ENCODE data around the gene NKD2.
"Not testable (repeated sequence)": the region's sequence is repeated elsewhere in the genome, so short reads cannot be mapped to it uniquely, and the experiment has no call there.

NKD2 gene

DNA sequence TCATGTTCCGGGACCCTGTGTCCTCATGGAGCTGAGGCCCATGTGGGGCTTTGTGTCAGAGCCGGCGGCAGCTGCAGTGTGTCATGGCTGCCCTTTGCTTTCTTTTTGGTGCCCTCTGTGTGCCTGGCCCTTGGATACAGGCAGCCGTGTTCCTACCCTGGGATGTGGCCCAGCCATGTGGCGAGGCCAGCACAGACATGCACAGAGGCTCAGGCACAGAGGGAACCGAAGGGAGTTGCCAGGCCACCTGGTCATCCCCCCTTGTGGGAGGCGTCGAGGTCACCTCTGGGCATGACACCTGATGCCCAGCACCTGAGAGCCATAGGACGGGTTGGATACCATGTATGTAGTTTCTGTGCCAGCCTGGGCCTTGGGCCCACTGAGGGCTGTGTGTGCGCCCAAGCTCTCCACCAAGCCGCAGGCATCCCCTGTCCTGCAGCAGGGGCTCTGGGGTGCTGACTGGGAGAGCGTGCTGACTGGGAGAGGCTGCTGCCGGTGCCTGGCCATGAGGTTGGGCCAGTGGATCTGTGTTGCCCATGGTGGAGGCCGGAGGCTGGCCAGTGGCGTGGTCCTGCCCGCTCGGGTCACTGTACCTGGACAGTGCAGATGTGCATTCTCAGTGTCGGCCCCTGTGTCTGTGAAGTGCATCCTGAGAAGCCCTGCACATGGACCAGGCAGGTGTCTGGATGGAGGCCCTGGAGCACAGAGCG, 4.8 kb downstream of the NKD2 start:
- DNase-seq (ENCODE audit: low read depth), result no peak

DNA sequence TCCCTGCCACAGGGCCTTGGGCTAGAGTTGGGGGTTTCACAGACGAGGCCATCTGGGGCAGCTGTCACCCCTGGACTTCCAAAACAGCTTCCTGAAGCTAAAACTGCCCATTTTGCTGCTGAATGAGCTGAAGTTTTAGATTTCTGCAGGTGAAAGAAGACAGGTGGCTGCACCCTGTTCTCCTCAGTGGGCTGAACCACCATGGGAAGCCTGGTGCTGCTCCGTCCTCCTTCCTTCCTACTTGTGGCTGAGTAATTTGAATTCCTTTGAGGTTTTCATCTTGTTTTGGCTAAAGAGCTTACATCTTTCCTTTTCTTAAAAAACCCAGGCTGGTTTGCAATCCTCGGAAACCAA, 5.3 kb downstream of the NKD2 start:
- no peak for DNase-seq (ENCODE audit: low read depth)

DNA sequence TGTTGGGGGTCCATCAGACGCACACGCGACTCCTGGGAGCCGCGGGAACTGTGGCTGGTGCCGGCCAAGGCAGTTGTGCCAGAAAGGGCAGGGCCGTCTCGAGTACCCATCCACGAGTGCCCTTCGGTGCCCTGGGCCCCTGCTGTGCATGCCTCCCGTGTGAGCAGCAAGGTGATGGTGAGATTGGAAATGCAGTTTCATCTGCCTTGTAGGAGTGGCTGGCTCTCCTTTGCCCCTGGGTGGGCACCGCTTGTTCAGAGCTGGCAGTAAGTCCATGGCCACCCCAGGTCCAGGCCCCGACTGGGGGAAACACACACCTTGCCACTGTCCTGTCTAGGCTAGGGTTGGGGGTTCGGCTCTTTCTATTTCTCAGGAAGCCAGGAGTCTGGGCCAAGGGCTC, 5.7 kb downstream of the NKD2 start:
- no peak for DNase-seq (ENCODE audit: low read depth)

DNA sequence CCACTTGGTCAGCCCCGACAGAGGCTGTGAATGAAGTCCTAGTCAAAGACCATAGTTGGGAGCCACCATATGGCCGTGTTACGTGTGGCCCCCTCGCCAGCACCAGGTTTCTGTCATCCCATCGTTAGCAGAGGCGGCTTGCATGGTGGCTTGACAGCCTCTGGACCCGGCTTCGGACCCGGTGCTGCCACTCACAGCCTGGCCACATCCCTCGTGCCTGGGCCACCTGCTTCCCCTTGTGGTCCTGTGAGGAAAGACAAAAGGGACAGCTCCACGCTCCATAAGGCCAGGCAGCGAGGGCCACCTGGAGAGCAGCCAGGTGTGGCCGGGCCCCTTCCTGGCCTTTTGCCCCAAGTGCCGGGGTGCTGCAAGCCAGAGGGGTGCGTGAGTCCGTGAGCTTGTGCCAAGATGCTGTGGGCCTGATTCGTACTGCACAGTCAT, 6.2 kb downstream of the NKD2 start:
- DNase-seq (ENCODE audit: low read depth), result no peak

DNA sequence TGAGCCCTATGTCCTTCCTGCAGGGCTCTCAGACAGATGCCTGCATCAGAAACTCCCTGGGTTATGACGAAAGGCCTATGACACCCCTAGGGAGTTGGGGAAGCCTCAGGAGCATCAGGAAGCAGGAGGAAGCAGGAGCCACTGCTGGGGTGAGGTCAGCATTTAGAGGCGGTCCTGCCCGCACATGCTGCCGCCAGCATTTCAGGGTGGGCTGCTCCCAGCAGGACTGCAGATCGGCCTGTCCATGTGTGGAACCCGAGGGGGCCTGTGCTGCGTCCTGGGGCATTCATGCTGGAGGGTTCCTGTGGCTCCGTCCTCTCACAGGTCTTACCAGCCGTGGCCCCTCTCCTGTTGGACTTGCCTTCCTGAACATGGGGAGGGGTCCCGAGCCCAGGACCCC, 6.9 kb downstream of the NKD2 start:
- no peak for DNase-seq (ENCODE audit: low read depth)

DNA sequence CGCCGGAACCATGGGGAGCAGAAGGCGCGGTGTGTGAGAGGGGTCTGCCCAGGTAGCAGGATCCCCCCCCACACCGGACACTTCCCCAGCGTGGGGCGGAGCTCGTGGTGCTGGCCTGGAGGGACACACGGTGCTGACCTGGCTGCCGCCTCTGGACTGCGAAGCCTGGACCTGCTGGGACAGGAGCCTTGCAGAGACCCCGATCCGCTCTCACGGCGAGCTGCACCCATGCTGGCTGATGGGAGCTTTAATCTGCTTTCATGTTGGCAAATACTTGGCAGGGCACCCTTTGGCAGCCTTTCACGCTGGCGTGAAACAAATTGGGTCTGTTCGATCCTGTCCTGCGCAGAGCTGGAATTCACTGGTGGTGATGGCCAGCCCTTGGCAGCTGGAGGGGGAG, 7.4 kb downstream of the NKD2 start:
- no peak for DNase-seq (ENCODE audit: low read depth)

DNA sequence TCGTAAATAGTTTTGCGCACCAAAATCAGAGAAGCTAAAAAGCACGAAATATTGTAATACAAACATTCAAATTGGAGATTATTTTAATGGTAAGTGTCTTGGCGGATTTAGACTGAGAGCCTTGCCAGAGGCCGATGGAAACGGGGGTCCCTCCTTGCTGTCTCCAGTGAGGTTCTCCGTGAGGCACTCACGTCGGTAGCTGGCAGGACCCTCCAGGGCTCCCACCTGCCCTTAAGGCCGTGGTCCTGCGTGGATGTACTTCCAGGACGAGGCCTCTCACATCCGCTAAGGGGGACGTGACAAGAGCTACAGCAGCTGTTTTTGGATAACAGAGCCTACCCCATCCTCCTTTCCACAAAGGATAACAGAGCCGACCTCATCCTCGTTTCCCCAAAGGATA, 7.9 kb downstream of the NKD2 start:
- DNase-seq (ENCODE audit: low read depth), result no peak

DNA sequence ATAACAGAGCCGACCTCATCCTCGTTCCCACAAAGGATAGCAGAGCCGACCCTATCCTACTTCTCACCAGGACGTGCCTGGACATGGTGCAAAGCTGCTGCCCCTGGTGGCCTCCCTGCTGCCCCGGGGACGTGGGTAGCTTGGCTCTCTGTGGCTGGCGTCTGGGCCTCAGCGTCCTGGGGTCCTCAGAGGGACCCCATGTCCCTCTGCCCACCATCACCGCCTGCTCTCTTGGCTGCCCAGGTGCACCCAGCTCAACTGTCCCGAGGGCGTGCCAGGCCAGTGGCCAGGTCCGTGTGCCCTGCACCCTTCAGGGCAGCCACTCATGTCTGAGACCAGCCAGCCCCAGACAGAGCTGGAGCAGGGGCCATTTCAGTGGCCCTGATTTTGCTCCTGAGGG, 8.5 kb downstream of the NKD2 start:
- no peak for DNase-seq (ENCODE audit: low read depth)

DNA sequence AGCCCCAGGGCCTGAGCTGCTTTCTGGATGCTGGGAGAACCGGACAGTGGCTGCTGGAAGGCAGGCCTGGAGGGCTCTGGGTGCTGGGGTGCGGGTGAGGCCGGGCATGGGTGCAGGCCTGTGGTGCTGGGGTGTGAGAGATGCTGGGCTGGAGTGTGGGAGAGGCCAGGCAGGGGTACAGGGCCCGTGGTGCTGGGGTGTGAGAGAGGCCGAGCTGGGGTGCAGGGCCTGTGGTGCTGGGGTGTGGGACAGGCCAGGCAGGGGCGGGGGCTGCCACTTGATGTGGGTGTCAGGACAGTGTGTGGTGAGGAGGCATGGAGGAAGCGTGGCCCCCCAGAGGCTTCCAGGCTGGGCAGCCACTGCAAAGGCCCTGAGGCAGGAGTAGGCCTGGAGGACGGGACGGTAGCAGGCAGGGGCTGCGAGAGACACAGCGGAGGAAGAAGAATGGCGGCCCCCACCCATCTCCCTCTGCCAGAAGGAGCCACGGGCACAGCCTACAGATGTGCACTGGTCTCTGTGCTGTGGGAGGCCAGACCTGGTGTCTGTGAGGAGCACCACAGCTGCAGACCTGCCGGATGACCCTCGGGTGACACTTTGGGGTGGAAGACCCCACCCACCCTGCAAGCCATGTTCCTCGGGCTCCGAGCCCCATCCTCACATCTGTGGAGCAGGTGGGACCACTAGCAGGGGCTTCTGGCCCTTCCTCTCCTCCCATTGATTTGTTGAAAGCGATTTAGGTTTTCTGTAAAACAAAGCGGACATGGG, 9.3 kb downstream of the NKD2 start:
- no peak for DNase-seq (ENCODE audit: low read depth)

DNA sequence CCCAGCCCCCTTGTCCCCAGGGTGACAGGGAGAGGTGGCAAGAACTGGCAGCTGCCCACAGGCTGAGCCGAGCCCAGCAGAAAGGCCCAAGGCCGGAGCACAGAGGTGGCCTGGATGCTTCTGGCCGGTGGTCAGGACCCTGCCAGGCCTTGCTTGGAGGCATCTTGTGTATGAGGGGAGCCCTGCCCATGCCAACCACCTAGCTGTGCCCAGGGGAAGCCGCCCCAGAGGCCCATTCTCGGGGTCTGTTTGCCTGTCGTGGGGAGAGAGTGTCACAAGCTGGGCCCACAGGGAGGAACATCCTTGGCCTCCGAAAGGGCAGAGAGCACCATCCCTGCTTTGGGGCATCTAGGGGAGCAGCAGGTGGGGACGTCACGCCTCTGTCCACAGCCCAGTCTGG, 10.0 kb downstream of the NKD2 start:
- DNase-seq (ENCODE audit: low read depth), result no peak

DNA sequence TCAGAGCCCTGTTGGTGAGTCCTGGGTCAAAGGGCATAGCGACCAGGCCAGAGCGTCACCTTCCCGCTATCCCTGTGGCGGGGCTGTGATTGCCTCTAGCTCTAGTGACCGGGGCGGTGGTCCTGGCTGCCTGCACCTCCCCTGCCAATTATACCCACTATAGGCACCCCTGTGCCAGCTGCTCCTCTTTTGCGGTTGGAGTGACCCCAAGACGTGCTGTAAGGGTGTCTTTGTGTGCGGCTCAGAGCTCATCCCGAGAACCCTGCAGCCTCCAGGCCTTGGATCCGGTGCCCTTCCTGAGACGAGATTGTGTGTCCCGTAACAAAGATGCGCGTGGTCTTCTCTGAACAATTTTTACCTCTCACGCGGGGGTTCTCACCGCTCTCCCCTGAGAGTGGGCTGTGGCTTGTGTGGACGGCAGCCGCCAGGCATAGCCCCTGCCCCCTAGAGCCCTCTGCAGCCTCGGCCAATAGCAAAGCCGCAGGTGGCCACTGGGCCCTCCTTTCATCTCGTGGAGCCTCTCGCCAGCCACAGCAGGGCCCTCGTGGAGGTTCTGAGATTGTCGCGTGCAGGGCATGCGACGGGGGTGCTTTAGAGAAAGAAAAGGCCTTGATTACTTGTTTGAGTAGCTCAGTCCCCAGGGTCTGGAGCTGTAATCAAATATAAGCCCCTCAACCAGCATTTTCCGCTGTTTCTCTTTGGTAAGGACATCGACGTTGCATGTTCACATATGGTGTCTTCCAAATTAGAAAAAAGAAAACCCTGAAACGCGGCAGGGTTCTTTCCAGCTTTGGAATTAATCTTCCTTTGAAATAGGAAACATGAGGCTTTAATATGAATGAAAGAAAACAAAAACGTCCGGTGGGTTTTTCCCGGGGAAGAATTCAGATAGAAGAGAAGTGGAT, 10.7 kb downstream of the NKD2 start:
- no peak for DNase-seq (ENCODE audit: low read depth)

DNA sequence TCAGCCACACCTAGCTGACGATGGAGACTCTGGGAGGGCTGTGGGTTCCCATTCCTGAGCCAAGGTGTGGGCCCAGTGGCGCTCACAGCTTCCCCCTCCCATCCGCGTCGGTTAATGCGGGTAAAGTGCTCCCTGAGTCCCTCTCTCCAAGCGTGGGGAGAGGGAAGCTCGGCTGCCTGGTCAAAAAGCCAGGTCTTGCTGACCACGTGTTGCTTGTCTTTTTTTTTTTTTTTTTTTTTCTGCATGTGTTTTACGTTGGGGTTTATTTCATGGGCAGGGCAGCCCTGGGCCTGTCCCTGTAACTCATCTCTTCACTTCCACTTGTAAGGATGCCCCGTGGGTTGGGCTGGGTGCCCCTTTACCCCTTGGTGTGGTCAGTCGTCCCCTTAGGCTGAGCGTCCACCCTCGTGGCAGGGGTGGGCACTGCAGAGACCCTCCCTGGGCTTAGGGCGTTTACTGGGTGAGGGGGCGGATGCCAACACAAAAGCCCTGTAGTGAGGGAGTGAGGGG, 11.9 kb downstream of the NKD2 start:
- DNase-seq (ENCODE audit: low read depth), result no peak

DNA sequence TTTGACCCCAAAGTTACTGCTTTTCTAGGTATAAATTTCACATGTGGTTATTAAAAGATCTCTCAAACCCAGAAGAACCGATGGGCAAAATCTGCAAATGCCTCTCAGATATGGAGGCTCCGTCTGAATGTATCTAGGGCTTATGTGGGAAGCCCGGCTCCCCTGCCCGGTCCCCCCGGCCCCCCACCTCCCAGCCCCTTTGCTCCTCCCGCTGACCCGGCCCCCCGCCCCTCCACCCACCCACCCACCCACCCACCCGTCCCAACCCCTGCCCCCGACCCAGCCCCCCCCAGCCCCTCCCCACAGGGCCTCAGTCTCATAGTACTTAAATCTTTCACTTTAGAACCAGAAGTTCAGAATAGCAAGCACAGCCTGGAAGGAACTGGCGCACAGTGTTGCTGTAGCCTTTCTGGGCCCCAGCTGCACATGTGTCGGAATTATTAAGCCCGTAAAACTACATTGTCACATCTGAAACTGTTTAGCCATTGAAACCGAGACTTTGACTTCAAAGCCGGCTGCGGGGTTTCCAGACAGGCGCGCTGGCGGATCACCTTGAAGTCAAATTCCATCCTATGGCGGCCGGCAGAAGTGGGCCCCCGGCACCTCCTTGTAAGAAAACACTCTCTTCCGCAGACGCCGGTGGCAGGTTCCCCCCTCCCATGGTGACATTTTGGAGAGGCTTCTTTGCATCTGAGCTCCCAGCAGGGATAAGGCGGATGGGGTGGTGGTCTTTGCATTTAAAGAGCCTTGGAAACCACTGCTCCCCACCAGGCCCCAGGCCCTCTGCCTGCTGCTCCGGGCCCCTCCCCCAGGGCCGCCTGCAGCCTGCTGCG, 12.8 kb downstream of the NKD2 start:
- no peak for DNase-seq (ENCODE audit: low read depth)

DNA sequence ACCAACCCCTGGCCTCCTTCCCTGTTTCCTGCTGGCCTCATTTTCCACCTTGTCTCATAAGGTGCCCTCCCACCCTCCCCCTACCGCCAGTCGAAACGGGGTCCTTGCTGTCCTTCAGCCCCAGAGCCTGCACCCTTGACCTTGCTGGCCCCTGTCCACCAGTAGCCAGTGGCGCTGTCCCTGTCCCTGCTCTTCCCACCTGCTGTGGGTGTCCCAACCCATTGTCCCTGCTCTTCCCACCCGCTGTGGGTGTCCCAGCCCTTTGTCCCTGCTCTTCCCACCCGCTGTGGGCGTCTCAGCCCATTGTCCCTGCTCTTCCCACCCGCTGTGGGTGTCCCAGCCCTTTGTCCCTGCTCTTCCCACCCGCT, 13.4 kb downstream of the NKD2 start:
- DNase-seq (ENCODE audit: low read depth), result not testable (repeated sequence)

DNA sequence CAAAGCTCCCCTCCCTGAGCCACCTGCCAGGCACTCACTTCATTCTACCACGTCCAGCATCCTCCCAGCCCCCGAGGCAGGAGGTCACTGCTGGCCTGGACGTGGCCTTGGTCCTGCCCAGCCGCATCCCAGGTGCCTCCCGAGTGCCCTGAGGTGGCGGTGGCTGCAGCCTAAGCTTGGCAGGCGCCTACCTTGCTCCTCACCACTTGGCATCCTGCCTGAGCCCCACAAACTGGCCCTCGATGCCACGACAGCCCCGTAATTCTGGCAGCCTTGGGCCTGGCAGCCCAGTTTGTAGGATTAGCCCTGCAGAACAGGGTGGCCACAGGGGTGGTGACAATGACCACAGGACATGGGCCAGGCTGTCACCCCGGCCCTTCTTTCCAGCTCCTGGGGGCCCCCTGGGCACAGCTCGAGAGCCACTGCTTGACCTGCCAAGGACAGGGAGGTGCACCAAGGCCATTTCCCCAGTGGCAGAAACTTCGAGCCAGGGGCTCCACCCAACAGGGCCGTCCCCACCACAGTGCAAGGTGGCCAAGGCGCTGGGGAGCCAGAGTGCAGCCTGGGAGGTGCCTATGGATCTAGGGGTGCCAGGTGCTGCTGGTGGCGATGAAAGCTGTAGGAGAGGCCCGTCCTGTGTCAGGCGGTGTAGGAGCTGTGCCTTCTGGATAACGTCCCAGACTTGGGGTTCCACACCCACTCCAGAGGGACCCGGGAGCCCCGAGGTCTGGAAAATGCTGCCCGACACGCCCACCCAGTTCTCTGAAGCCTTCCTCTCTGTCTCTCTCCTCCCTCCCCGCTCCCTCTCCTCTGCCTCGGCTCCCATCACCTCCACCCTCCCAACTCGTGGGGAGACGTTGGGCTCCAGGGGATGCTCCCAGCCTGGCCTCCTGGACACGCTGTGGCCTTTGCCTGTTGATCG, 18.4 kb downstream of the NKD2 start:
- DNase-seq (ENCODE audit: low read depth), result no peak

DNA sequence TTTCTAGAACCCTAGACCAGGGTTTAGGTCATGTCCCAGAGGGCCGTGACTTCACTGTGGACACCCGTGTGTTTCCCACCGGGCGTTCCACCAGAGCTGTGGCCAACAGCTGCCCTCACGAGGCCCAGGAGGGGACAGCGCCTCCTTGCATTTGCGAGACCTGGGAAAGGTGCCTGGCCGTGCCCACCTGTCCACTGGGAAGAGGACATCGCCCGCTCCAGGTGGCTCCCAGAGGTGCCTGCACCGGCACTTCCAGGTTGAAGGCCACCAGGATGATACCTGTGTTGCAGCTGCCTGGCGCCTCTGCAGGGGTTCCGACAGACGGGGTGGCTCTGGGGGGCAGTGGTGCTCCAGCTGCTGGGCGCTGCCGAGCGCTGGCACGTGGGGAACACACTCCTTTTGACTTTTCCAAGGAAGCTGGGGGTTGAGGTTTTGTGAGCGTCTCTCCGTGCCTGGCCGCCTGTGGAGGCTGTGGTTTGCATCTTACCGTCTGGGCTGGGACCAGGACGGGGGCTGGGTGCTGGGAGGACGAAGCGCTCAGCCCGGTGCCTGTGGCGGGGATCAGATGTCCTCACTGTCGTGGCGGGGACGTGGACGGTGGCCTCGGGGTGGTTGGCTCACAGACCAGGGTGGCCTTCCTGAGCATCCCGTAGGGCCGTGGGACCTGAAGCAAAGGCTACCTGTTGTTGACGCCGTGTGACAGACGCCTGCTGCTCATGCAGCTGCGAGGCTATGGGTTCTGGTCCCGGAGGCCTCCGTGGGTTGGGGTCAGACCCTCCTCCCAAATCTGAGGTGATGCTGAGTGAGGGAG, 19.2 kb downstream of the NKD2 start:
- no peak for DNase-seq (ENCODE audit: low read depth)

DNA sequence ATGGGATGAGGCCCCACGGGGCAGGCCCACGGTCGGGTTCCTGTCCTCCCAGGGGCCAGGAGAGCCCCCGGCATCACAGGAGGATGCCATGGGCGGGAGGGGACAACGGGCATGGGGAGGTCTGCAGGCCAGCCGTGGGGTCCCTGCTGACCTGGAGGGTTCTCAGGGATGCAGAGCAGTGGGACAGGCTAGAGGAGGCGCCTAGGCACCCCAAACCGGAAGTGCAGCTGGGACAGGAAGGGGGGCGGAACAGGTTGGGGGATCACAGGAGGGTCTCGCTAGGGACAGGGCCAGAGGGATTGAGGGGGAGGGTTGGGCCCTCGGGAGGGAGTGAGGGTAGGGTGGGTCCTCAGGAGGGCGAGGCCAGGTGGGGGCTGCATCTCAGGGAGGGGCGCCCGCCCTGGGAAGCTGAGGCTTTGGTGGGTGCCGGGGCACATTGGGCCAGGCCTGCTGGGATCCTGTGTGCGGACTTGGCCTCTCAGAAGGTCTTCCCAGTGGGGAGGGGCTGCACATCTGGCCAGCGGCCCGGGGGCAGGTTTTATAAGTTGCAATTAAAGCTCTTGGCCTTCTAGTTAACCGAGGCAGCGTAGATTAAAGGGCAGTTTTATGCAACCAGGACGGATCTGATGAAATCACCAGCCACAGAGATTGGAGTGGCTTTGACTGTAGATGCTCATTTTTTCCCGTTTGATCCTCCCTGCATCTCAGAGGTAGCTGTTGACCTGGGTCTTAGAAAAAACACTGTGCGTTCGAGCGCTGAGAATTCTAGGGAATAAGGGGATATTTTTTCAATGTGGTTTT, 20.1 kb downstream of the NKD2 start:
- no peak for DNase-seq (ENCODE audit: low read depth)

DNA sequence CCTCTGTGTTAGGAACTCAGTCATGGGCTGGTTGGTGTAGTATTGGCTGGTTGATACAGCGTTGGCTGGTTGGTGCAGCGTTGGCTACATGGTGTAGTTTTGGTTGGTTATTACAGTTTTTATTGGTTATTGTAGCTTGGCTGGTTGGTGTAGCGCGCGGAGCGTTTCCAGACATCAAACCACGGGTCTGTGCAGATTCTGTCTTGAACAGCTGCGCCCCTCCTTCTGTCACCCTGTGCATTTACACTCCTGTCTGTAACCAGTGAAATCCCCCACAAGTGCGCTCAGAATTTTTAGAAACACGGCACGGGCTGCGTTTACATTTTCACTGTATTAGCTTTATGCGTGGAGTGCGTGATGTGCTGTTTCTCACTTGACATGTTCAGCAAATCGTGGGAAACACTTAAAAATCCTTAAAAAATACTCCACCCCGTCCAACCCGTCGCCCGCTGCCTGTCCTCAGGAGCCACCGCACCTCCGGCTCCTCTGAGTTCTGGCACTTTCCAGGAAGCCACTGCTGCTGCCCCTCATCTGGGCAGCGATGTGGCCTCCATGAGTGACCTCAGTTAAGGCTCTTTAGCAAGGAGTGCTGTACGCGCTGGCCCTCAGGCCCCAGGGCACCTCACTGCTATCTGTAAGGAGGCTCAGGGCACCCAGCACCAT, 20.8 kb downstream of the NKD2 start:
- DNase-seq (ENCODE audit: low read depth), result no peak
